IMR-90 (cell line): ENCODE results near the gene LINC01488. TPM values are rescaled to one million over a fixed set of nuclear protein-coding genes. Genes with fewer than 3 reads are reported as not detected.

Experiments used
- ATAC-seq: fragments of 200-7000 bp; cut with Tn5 transposase; 2 replicates; pipeline ENCODE4 v1.9.1; 2020; ENCODE audit warnings: low read depth, mild to moderate bottlenecking, moderate library complexity
- BruUV-seq: library from RNA; stranded (reverse); fragments of 400-500 nt; replicated peaks from 2 replicates; lab custom pipeline; 2021; lab: Mats Ljungman, UMichigan
- CTCF ChIA-PET: fragments of 300-600 bp; formaldehyde crosslinking; extraction: SDS; loops from one replicate; lab custom pipeline; 2021; ENCODE audit warnings: antibody characterized with exemption; lab: Yijun Ruan, JAX
- POLR2A ChIA-PET: fragments of 300-600 bp; sonication (Branson Sonifier 250); formaldehyde crosslinking; loops from one replicate; lab custom pipeline; 2022; ENCODE audit warnings: antibody characterized with exemption; ENCODE audit not compliant: unreplicated experiment; lab: Charles Lee
- DNase-seq: peaks from one replicate; pipeline ENCODE4 v3.0.0; 2013
- H2AFZ ChIP-seq: replicated peaks from 2 replicates; pipeline ENCODE3; 2013; ENCODE audit warnings: low read length, mild to moderate bottlenecking; ENCODE audit not compliant: poor library complexity
- H2AK5ac ChIP-seq: 2 replicates; pipeline ENCODE4 v1.6.1; 2013; ENCODE audit warnings: low read depth, low read length, inconsistent platforms
- H2AK9ac ChIP-seq: replicated peaks from 2 replicates; pipeline ENCODE3; 2013; ENCODE audit warnings: mild to moderate bottlenecking, low read depth, low read length, moderate library complexity; ENCODE audit not compliant: poor library complexity
- H2BK120ac ChIP-seq: 2 replicates; pipeline ENCODE4 v1.6.1; 2013; ENCODE audit warnings: low read depth, low read length, inconsistent platforms
- H2BK15ac ChIP-seq: 3 replicates; pipeline ENCODE4 v1.6.1; 2013; ENCODE audit warnings: low read depth, low read length, inconsistent platforms
- H2BK20ac ChIP-seq: 2 replicates; pipeline ENCODE4 v1.6.1; 2013; ENCODE audit warnings: low read depth, mild to moderate bottlenecking, inconsistent platforms, low read length, moderate library complexity
- H2BK5ac ChIP-seq: 2 replicates; pipeline ENCODE4 v1.6.1; 2013; ENCODE audit warnings: mild to moderate bottlenecking, low read depth, low read length, inconsistent platforms; ENCODE audit not compliant: poor library complexity, severe bottlenecking
- H3K14ac ChIP-seq: replicated peaks from 2 replicates; pipeline ENCODE4 v1.6.1; 2013; ENCODE audit warnings: low read depth, low read length, inconsistent platforms
- H3K18ac ChIP-seq: 2 replicates; pipeline ENCODE4 v1.6.1; 2013; ENCODE audit warnings: low read depth, low read length, control low read depth
- H3K23ac ChIP-seq: 2 replicates; pipeline ENCODE4 v1.6.1; 2013; ENCODE audit warnings: low read depth, low read length, inconsistent platforms
- H3K27ac ChIP-seq: 2 replicates; pipeline ENCODE4 v1.5.1; 2013; ENCODE audit warnings: mild to moderate bottlenecking, control low read depth, low read length; ENCODE audit not compliant: insufficient read depth
- H3K27me3 ChIP-seq: 2 replicates; pipeline ENCODE4 v1.6.1; 2013; ENCODE audit warnings: low read length; ENCODE audit not compliant: control insufficient read depth, insufficient read depth
- H3K36me3 ChIP-seq: 2 replicates; pipeline ENCODE4 v1.6.1; 2013; ENCODE audit warnings: low read length, mixed read lengths; ENCODE audit not compliant: control insufficient read depth, insufficient read depth
- H3K4ac ChIP-seq: 2 replicates; pipeline ENCODE4 v1.6.1; 2013; ENCODE audit warnings: low read depth, low read length, inconsistent platforms
- H3K4me1 ChIP-seq: 2 replicates; pipeline ENCODE4 v1.6.1; 2013; ENCODE audit warnings: low read length, mixed read lengths; ENCODE audit not compliant: control insufficient read depth, insufficient read depth
- H3K4me2 ChIP-seq: 2 replicates; pipeline ENCODE4 v1.6.1; 2013; ENCODE audit warnings: low read depth, mild to moderate bottlenecking, control low read depth, low read length, moderate library complexity
- H3K4me3 ChIP-seq: 2 replicates; pipeline ENCODE4 v1.5.1; 2013; ENCODE audit warnings: low read depth, mild to moderate bottlenecking, control low read depth, low read length, moderate library complexity; ENCODE audit not compliant: insufficient read depth
- H3K56ac ChIP-seq: 2 replicates; pipeline ENCODE4 v1.6.1; 2013; ENCODE audit warnings: low read length, inconsistent platforms; ENCODE audit not compliant: insufficient read depth; ENCODE audit errors: extremely low read depth
- H3K79me1 ChIP-seq, 2 experiments: 2 replicates each; pipeline ENCODE4 v1.6.1; 2013; ENCODE audit warnings: low read length in 2 of 2, inconsistent platforms in 1 of 2, low read depth in 1 of 2
- H3K9ac ChIP-seq: 2 replicates; pipeline ENCODE4 v1.6.1; 2013; ENCODE audit warnings: low read depth, low read length, control low read depth
- H3K9me1 ChIP-seq: 2 replicates; pipeline ENCODE4 v1.6.1; 2013; ENCODE audit warnings: low read length, inconsistent platforms; ENCODE audit not compliant: insufficient read depth
- H3K9me3 ChIP-seq: 2 replicates; pipeline ENCODE4 v1.6.1; 2013; ENCODE audit warnings: low read length; ENCODE audit not compliant: control insufficient read depth, insufficient read depth
- H4K20me1 ChIP-seq: 2 replicates; pipeline ENCODE4 v1.6.1; 2013; ENCODE audit warnings: low read length, inconsistent platforms; ENCODE audit not compliant: insufficient read depth
- H4K5ac ChIP-seq: 2 replicates; pipeline ENCODE4 v1.6.1; 2013; ENCODE audit warnings: mild to moderate bottlenecking, low read depth, low read length, control low read depth
- H4K8ac ChIP-seq, 2 experiments: 2 replicates each; pipeline ENCODE4 v1.6.1; 2013; ENCODE audit warnings: low read depth in 2 of 2, low read length in 2 of 2, control low read depth in 1 of 2, inconsistent platforms in 1 of 2
- H4K91ac ChIP-seq: 2 replicates; pipeline ENCODE4 v1.6.1; 2013; ENCODE audit warnings: low read depth, low read length, inconsistent platforms; ENCODE audit not compliant: insufficient read depth
- BHLHE40 ChIP-seq: fragments of 150-350 bp; IDR thresholded peaks from 2 replicates; pipeline ENCODE4 v1.6.1; 2016; ENCODE audit warnings: mild to moderate bottlenecking, low read depth, low read length
- CEBPB ChIP-seq: IDR thresholded peaks from 2 replicates; pipeline ENCODE4 v1.6.1; 2012; ENCODE audit warnings: low read depth, low read length, improper control_type of control experiment
- CHD1 ChIP-seq: IDR thresholded peaks from 2 replicates; pipeline ENCODE4 v1.6.1; 2012; ENCODE audit warnings: low read depth, low read length, improper control_type of control experiment
- FOS ChIP-seq: fragments of 150-350 bp; IDR thresholded peaks from 2 replicates; pipeline ENCODE4 v1.6.1; 2016; ENCODE audit warnings: low read depth, low read length
- MAFK ChIP-seq: IDR thresholded peaks from 2 replicates; pipeline ENCODE4 v1.6.1; 2012; ENCODE audit warnings: low read depth, low read length, improper control_type of control experiment
- MAZ ChIP-seq: IDR thresholded peaks from 2 replicates; pipeline ENCODE4 v1.6.1; 2012; ENCODE audit warnings: low read depth, mild to moderate bottlenecking, low read length, improper control_type of control experiment, moderate library complexity, borderline replicate concordance
- MXI1 ChIP-seq: IDR thresholded peaks from 2 replicates; pipeline ENCODE4 v1.6.1; 2012; ENCODE audit warnings: low read depth, mild to moderate bottlenecking, low read length, moderate library complexity, borderline replicate concordance
- NFE2L2 ChIP-seq: fragments of 150-350 bp; IDR thresholded peaks from 2 replicates; pipeline ENCODE4 v1.6.1; 2016; ENCODE audit warnings: low read depth, mild to moderate bottlenecking, low read length
- POLR2A ChIP-seq: IDR thresholded peaks from 2 replicates; pipeline ENCODE4 v1.6.1; 2012; ENCODE audit warnings: mild to moderate bottlenecking, low read depth, low read length
- RAD21 ChIP-seq: IDR thresholded peaks from 2 replicates; pipeline ENCODE4 v1.6.1; 2012; ENCODE audit warnings: low read length, improper control_type of control experiment
- RCOR1 ChIP-seq: IDR thresholded peaks from 2 replicates; pipeline ENCODE4 v1.6.1; 2012; ENCODE audit warnings: mild to moderate bottlenecking, low read length, improper control_type of control experiment; ENCODE audit not compliant: insufficient replicate concordance
- RFX5 ChIP-seq: IDR thresholded peaks from 2 replicates; pipeline ENCODE4 v1.8.0; 2012; ENCODE audit warnings: low read depth, mild to moderate bottlenecking, low read length, moderate library complexity
- SMC3 ChIP-seq: fragments of 150-350 bp; IDR thresholded peaks from 2 replicates; pipeline ENCODE4 v1.6.1; 2016; ENCODE audit warnings: low read depth, mild to moderate bottlenecking, antibody characterized with exemption, low read length, moderate library complexity
- WGBS, 2 experiments: methylation state at CpG; one replicate each; pipeline versions ENCODE4 v1.1.5 to v1.1.7; 2013; ENCODE audit warnings: missing lambda C conversion rate in 2 of 2; ENCODE audit not compliant: insufficient read length in 1 of 2; ENCODE audit errors: extremely low coverage in 2 of 2; 5-methylcytosine and 5-hydroxymethylcytosine counted together
- dilution Hi-C: fragments of 300-500 bp; cut with HindIII; formaldehyde crosslinking; loops from one replicate; pipeline ENCODE4 v1.14.3; 2018; ENCODE audit warnings: low sequenced_read_pairs; ENCODE audit not compliant: unreplicated experiment
- in situ Hi-C: fragments of 300-500 bp; cut with MboI; formaldehyde crosslinking; loops from 3 replicates; pipeline ENCODE4 v1.14.3; 2019; ENCODE audit warnings: low sequenced_read_pairs, inconsistent platforms, mixed read lengths
- intact Hi-C: fragments of 100-400 bp; cut with micrococcal nuclease; formaldehyde crosslinking; loops from 2 replicates; pipeline ENCODE4 v1.10.0; 2022
- polyA plus RNA-seq, 3 experiments: library from polyadenylated mRNA; depleted of rRNA; stranded (reverse); fragments of >200 nt; gene quantifications; 2 replicates each; pipeline ENCODE4 v1.2.3, GENCODE V29; 2012; ENCODE audit warnings: low replicate concordance in 1 of 3
- total RNA-seq: library from RNA; depleted of rRNA; stranded (reverse); fragments of >200 nt; gene quantifications from 2 replicates; pipeline ENCODE4 v1.2.3, GENCODE V29; 2012
- TF ChIP-seq, protein P1 (sequence below): conservative IDR thresholded peaks from 2 replicates; pipeline ENCODE4 v1.5.1; 2012; ENCODE audit warnings: mild to moderate bottlenecking, low read depth, low read length, improper control_type of control experiment
- TF ChIP-seq, protein P2 (sequence below): fragments of 150-350 bp; IDR thresholded peaks from 2 replicates; pipeline ENCODE4 v1.6.1; 2016; ENCODE audit warnings: low read depth, mild to moderate bottlenecking, low read length, moderate library complexity, borderline replicate concordance

Gene LINC01488
- total and polyA plus RNA-seq, 2 of the 4 experiments (the other 2 are of a cell fraction) = not detected

DNA sequence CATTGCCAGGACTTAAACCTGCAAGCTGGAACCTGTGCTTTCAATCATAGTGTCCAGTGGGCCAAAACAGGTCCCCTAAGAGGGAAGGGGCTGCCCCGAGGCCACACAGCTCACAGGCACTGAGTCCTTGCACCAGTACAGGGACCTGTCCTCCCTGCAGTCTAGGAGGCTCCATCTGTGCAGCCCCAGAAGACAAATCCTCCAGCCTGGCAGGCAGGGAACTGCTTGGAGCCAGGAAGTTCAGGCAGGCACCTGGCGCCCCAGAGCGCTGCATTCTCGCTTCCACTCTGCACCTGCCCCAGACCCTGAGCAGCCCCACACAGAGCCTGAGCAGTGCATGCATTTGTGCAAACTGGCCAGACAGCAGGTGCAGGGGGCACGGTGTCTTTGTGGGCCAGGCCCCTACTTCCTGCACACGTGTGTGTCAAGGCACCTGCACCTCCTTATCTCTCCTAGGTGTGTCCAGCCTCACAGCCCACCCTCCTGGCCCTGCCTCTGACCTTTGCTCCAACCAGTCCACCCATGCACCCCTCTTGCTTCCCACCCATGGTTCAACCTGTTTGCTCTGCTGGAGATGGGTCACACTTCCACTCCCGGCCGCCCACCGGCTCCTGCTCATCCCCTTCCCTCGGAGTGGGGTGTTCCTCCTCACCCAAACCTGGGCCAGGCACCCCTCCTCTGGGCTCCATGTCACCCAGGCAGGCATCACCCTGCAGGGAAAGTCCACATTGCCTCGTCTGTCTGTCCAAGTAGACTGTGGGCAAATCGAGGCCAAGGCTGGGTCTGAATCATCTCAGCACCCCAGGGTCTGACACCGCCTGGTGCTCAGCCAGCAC, 19.0 kb downstream of the LINC01488 start:
- Histone ChIP-seq H3K4me2 (no peak overlapping the region), H3K79me1 (peaks cover 0 to 10% of the 10 kb centered on the region in 2 experiments; a peak in 1 of 4 replicates), H3K27me3 (peaks cover 2% of the 10 kb centered on the region; the same call in 1 of the 2 replicates), H2AFZ (no peak overlapping the region), H3K4me1 (peaks cover 12% of the 10 kb centered on the region), H2BK120ac (no peak overlapping the region), H3K36me3 (no peaks in the 10 kb centered on the region), H3K4me3 (no peak overlapping the region), H2BK5ac (no peak overlapping the region), H3K23ac (no peak overlapping the region), H2BK15ac (no peak overlapping the region), H4K8ac (no peak overlapping the region), H4K91ac (no peak overlapping the region), H3K4ac (no peak overlapping the region), H2AK9ac (no peak overlapping the region), H4K20me1 (no peaks in the 10 kb centered on the region), H2BK20ac (no peak overlapping the region), H3K18ac (no peak overlapping the region), H3K14ac (no peak overlapping the region), H2AK5ac (peak overlapping the region; percentile 21; the same call in 1 of the 2 replicates), H4K5ac (no peak overlapping the region), H3K9ac (no peak overlapping the region), H3K27ac (no peak overlapping the region), H3K9me1 (peaks cover 16% of the 10 kb centered on the region), H3K56ac (no peak overlapping the region), H3K9me3 (no peaks in the 10 kb centered on the region)
- intact Hi-C loops (no loop called here), in situ Hi-C loops (no loop called here), dilution Hi-C loops (no loop called here)
- ChIA-PET CTCF (no interaction called here), POLR2A (no interaction called here)
- DNase-seq = no peak
- WGBS, 2 experiments = 78% methylated on average over 5 of the region's 13 CpGs; no CpG with 5 or more reads in 1 of the 2 experiments
- BruUV-seq = no TSS peak
- ATAC-seq = no peak
- TF ChIP-seq MAZ = no peak
- no peak for TF ChIP-seq RAD21
- no peak for TF ChIP-seq SMC3
- no peak for TF ChIP-seq MXI1
- TF ChIP-seq CEBPB = no peak
- no peak for TF ChIP-seq POLR2A
- TF ChIP-seq FOS = no peak
- no peak for TF ChIP-seq NFE2L2
- TF ChIP-seq BHLHE40 = no peak
- TF ChIP-seq, protein P1, sequence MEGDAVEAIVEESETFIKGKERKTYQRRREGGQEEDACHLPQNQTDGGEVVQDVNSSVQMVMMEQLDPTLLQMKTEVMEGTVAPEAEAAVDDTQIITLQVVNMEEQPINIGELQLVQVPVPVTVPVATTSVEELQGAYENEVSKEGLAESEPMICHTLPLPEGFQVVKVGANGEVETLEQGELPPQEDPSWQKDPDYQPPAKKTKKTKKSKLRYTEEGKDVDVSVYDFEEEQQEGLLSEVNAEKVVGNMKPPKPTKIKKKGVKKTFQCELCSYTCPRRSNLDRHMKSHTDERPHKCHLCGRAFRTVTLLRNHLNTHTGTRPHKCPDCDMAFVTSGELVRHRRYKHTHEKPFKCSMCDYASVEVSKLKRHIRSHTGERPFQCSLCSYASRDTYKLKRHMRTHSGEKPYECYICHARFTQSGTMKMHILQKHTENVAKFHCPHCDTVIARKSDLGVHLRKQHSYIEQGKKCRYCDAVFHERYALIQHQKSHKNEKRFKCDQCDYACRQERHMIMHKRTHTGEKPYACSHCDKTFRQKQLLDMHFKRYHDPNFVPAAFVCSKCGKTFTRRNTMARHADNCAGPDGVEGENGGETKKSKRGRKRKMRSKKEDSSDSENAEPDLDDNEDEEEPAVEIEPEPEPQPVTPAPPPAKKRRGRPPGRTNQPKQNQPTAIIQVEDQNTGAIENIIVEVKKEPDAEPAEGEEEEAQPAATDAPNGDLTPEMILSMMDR = no peak
- TF ChIP-seq MAFK = no peak
- TF ChIP-seq CHD1 = no peak
- TF ChIP-seq, protein P2, sequence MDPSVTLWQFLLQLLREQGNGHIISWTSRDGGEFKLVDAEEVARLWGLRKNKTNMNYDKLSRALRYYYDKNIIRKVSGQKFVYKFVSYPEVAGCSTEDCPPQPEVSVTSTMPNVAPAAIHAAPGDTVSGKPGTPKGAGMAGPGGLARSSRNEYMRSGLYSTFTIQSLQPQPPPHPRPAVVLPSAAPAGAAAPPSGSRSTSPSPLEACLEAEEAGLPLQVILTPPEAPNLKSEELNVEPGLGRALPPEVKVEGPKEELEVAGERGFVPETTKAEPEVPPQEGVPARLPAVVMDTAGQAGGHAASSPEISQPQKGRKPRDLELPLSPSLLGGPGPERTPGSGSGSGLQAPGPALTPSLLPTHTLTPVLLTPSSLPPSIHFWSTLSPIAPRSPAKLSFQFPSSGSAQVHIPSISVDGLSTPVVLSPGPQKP = no peak
- no peak for TF ChIP-seq RFX5
- TF ChIP-seq RCOR1 = no peak
